Measurements from ENCODE around the gene NUDT14.

Gene NUDT14

GRCh38 chr14:105180592-105181548 lies at the start of gene NUDT14:
Gene NUDT14 (minus strand): TSS chr14:105181312. CDS start chr14:105181209, 103 bp downstream.
- TF ChIP-seq YY1 (IDR thresholded peaks at IDR 0.05; ENCODE audit: insufficient read depth, insufficient read length) (no peak), ZNF274 (IDR thresholded peaks at IDR 0.05; ENCODE audit: low read depth, low read length) (no peak), SUZ12 (IDR thresholded peaks at IDR 0.05; ENCODE audit: extremely low read depth, insufficient read depth, insufficient read length) (no peak)

GRCh38 chr14:105229099-105229655 lies 48.1 kb upstream of the NUDT14 start:
- Histone ChIP-seq H3K27me3 (ENCODE audit: insufficient read depth, insufficient read length) (no peaks in the 10 kb centered on the region), H3K36me3 (ENCODE audit: insufficient read depth, insufficient read length, low read length) (peaks cover 20% of the 10 kb centered on the region), H3K9me3 (ENCODE audit: insufficient read depth, low read length) (no peaks in the 10 kb centered on the region), H3K4me3 (ENCODE audit: insufficient read length, low read depth) (no peak overlapping the region), H3K9ac (ENCODE audit: insufficient read length, low read depth) (no peak overlapping the region), H3K4me1 (ENCODE audit: insufficient read depth, insufficient read length) (no peaks in the 10 kb centered on the region)
- TF ChIP-seq ZNF274 (IDR thresholded peaks at IDR 0.05; ENCODE audit: low read depth, low read length) (no peak), SUZ12 (IDR thresholded peaks at IDR 0.05; ENCODE audit: extremely low read depth, insufficient read depth, insufficient read length) (no peak), YY1 (IDR thresholded peaks at IDR 0.05; ENCODE audit: insufficient read depth, insufficient read length) (no peak)
- DNase-seq (ENCODE audit: low read depth, low spot score) = no peak

More at GRCh38 chr14:105180592-105181548, at the start of gene NUDT14:
- H3K9me3 ChIP-seq (ENCODE audit: insufficient read depth, low read length) = no peaks in the 10 kb centered on the region
- DNase-seq (ENCODE audit: low read depth, low spot score) = no peak
- peak within 1 kb of the TSS; percentile 45 for H3K4me3 ChIP-seq (ENCODE audit: insufficient read length, low read depth)
- peak within 1 kb of the TSS; percentile 72 for H3K9ac ChIP-seq (ENCODE audit: insufficient read length, low read depth)
- H3K27me3 ChIP-seq (ENCODE audit: insufficient read depth, insufficient read length) = peaks cover 28% of the 10 kb centered on the region
- peaks cover 8% of the 10 kb centered on the region for H3K4me1 ChIP-seq (ENCODE audit: insufficient read depth, insufficient read length)
- H3K36me3 ChIP-seq (ENCODE audit: insufficient read depth, insufficient read length, low read length) = no peaks in the 10 kb centered on the region

- H3K9ac ChIP-seq (ENCODE audit: insufficient read length, low read depth) = no peak overlapping the region
- H3K4me3 ChIP-seq (ENCODE audit: insufficient read length, low read depth) = no peak overlapping the region
- peaks cover 20% of the 10 kb centered on the region for H3K36me3 ChIP-seq (ENCODE audit: insufficient read depth, insufficient read length, low read length)
- TF ChIP-seq YY1 (IDR thresholded peaks at IDR 0.05; ENCODE audit: insufficient read depth, insufficient read length) (no peak), SUZ12 (IDR thresholded peaks at IDR 0.05; ENCODE audit: extremely low read depth, insufficient read depth, insufficient read length) (no peak), ZNF274 (IDR thresholded peaks at IDR 0.05; ENCODE audit: low read depth, low read length) (no peak)
- no peaks in the 10 kb centered on the region for H3K9me3 ChIP-seq (ENCODE audit: insufficient read depth, low read length)
- no peaks in the 10 kb centered on the region for H3K4me1 ChIP-seq (ENCODE audit: insufficient read depth, insufficient read length)
- no peaks in the 10 kb centered on the region for H3K27me3 ChIP-seq (ENCODE audit: insufficient read depth, insufficient read length)
- DNase-seq (ENCODE audit: low read depth, low spot score) = no peak
These were observed 47.5 kb upstream of the NUDT14 start for GRCh38 chr14:105228562-105228961.

GRCh38 chr14:105227346-105227745 lies 46.2 kb upstream of the NUDT14 start:
- Histone ChIP-seq H3K9ac (ENCODE audit: insufficient read length, low read depth) (no peak overlapping the region), H3K4me1 (ENCODE audit: insufficient read depth, insufficient read length) (no peaks in the 10 kb centered on the region), H3K9me3 (ENCODE audit: insufficient read depth, low read length) (no peaks in the 10 kb centered on the region), H3K36me3 (ENCODE audit: insufficient read depth, insufficient read length, low read length) (peaks cover 26% of the 10 kb centered on the region), H3K27me3 (ENCODE audit: insufficient read depth, insufficient read length) (no peaks in the 10 kb centered on the region), H3K4me3 (ENCODE audit: insufficient read length, low read depth) (no peak overlapping the region)
- no peak for DNase-seq (ENCODE audit: low read depth, low spot score)
- no peak for TF ChIP-seq YY1 (IDR thresholded peaks at IDR 0.05; ENCODE audit: insufficient read depth, insufficient read length)
- TF ChIP-seq SUZ12 (IDR thresholded peaks at IDR 0.05; ENCODE audit: extremely low read depth, insufficient read depth, insufficient read length) = no peak
- no peak for TF ChIP-seq ZNF274 (IDR thresholded peaks at IDR 0.05; ENCODE audit: low read depth, low read length)

GRCh38 chr14:105226198-105226597 lies 45.1 kb upstream of the NUDT14 start:
- Histone ChIP-seq H3K9me3 (ENCODE audit: insufficient read depth, low read length) (no peaks in the 10 kb centered on the region), H3K4me1 (ENCODE audit: insufficient read depth, insufficient read length) (no peaks in the 10 kb centered on the region), H3K27me3 (ENCODE audit: insufficient read depth, insufficient read length) (no peaks in the 10 kb centered on the region), H3K4me3 (ENCODE audit: insufficient read length, low read depth) (no peak overlapping the region), H3K9ac (ENCODE audit: insufficient read length, low read depth) (no peak overlapping the region), H3K36me3 (ENCODE audit: insufficient read depth, insufficient read length, low read length) (peaks cover 33% of the 10 kb centered on the region)
- DNase-seq (ENCODE audit: low read depth, low spot score) = no peak
- TF ChIP-seq SUZ12 (IDR thresholded peaks at IDR 0.05; ENCODE audit: extremely low read depth, insufficient read depth, insufficient read length) (no peak), YY1 (IDR thresholded peaks at IDR 0.05; ENCODE audit: insufficient read depth, insufficient read length) (no peak), ZNF274 (IDR thresholded peaks at IDR 0.05; ENCODE audit: low read depth, low read length) (no peak)

GRCh38 chr14:105224845-105225570 lies 43.9 kb upstream of the NUDT14 start:
- TF ChIP-seq ZNF274 (IDR thresholded peaks at IDR 0.05; ENCODE audit: low read depth, low read length) (no peak), YY1 (IDR thresholded peaks at IDR 0.05; ENCODE audit: insufficient read depth, insufficient read length) (no peak), SUZ12 (IDR thresholded peaks at IDR 0.05; ENCODE audit: extremely low read depth, insufficient read depth, insufficient read length) (no peak)
- no peaks in the 10 kb centered on the region for H3K9me3 ChIP-seq (ENCODE audit: insufficient read depth, low read length)
- no peaks in the 10 kb centered on the region for H3K27me3 ChIP-seq (ENCODE audit: insufficient read depth, insufficient read length)
- no peak for DNase-seq (ENCODE audit: low read depth, low spot score)
- no peak overlapping the region for H3K4me3 ChIP-seq (ENCODE audit: insufficient read length, low read depth)
- H3K36me3 ChIP-seq (ENCODE audit: insufficient read depth, insufficient read length, low read length) = peaks cover 42% of the 10 kb centered on the region
- no peak overlapping the region for H3K9ac ChIP-seq (ENCODE audit: insufficient read length, low read depth)
- no peaks in the 10 kb centered on the region for H3K4me1 ChIP-seq (ENCODE audit: insufficient read depth, insufficient read length)
